Measurements from ENCODE around the gene TBC1D22A.

DNA sequence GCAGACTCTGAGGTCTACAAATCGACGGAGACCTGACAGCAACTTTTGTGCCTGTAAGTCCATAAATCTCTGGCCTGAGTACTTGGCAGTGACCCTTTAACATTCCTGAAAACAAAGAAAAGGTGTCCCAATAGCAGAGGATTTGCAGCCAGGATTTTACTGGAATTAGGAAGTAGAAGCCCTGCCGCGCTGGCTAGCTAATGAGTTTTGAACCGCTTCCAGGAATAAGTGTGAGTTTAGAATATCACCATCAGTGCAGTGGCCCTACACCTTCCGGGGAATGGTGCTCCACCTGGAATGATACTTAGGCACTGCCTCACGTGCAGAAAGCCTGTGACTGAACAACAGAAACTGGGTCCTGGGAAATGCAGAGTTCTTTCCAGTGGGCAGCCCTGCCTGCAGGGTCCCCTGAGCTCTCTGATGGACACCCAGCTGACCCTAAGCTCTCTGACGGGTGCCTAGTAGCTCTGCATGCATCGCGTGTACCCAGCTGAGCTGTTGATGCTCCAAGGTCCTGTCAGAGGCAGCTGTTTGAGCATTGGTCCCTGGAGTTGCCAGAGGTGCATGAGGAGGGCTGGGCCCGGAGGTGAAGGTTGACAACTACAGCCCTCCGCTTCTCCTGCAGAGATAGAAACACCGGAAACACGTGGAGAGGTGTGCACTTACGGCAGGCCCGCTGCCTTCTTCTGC is 380.9 kb downstream of the TBC1D22A start:
- TF ChIP-seq, protein P1, sequence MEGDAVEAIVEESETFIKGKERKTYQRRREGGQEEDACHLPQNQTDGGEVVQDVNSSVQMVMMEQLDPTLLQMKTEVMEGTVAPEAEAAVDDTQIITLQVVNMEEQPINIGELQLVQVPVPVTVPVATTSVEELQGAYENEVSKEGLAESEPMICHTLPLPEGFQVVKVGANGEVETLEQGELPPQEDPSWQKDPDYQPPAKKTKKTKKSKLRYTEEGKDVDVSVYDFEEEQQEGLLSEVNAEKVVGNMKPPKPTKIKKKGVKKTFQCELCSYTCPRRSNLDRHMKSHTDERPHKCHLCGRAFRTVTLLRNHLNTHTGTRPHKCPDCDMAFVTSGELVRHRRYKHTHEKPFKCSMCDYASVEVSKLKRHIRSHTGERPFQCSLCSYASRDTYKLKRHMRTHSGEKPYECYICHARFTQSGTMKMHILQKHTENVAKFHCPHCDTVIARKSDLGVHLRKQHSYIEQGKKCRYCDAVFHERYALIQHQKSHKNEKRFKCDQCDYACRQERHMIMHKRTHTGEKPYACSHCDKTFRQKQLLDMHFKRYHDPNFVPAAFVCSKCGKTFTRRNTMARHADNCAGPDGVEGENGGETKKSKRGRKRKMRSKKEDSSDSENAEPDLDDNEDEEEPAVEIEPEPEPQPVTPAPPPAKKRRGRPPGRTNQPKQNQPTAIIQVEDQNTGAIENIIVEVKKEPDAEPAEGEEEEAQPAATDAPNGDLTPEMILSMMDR (IDR thresholded peaks at IDR 0.05; ENCODE audit: low read length): no peak
- no peak for TF ChIP-seq EZH2 (optimal IDR thresholded peaks at IDR 0.05; ENCODE audit: low read depth, low read length)
- no peak for TF ChIP-seq EZH2phosphoT487 (IDR thresholded peaks at IDR 0.05; ENCODE audit: low read length)
